ENCODE data around the gene CEP57. TPM values are rescaled to one million over a fixed set of nuclear protein-coding genes. Genes with fewer than 3 reads are reported as not detected.

The CEP57 gene
- polyA plus RNA-seq, 2 of the 4 experiments (the other 2 are of a cell fraction) = 19.9 to 47.3 TPM

DNA sequence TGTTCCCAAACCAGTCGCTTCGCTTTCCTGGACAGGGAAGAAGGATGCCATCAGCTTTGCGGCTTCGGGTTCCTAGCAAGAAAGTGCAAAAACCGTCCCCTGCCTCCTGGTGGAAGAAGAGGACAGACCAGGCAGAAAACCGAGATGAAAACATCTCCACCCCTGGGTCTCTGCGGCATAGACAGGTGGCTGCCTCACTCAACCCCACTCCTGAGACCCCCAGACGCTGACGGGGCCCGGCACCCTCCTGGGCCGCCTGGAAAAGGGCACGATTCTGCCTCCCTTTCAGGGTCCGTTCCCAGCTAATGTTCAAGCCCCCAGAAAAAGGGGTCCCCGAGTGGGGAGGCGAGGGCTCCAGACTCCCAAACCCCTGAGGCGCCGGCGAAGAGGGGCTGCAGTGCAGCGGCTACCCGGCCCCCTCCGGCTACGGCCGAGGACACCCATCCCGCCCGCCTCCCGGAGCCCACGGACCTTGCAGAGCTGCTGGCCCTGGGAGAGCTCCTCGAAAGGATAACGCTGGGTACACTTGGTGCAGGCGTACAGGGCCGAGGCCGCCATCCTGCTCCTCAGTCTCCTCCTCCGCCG lies 1.3 kb upstream of the CEP57 start:
- CTCF ChIA-PET = interaction anchor here (0.6 to 1.2 kb wide), 2 partner anchors 17 to 635 kb away, joined by 3 to 4 read pairs; no protein-coding TSS in a partner anchor
- Histone ChIP-seq H3K4me1 (peaks cover 15% of the 10 kb centered on the region; the same call in 2 of the 3 replicates), H3K4me3 (peak overlapping the region; percentile 88), H3K27ac (peak overlapping the region; percentile 93 to 98), H3K4me2 (peak overlapping the region; percentile 93), H3K9me3 (no peaks in the 10 kb centered on the region)
- TF ChIP-seq TFCP2L1 (CRISPR knock-in tag; IDR thresholded peaks at IDR 0.05) (0 out of 2 replicates have a peak, but pooled peaks have one; percentile 35), CBX8 (IDR thresholded peaks at IDR 0.05) (no peak), HOXB13 (CRISPR knock-in tag; IDR thresholded peaks at IDR 0.05; ENCODE audit: low read depth) (no peak), MAZ (IDR thresholded peaks at IDR 0.05; ENCODE audit: borderline replicate concordance, low read depth, low read length) (no peak), E2F6 (IDR thresholded peaks at IDR 0.05; ENCODE audit: borderline replicate concordance, low read depth) (no peak), RNF2 (IDR thresholded peaks at IDR 0.05; ENCODE audit: borderline replicate concordance, low read depth) (no peak), CHD2 (IDR thresholded peaks at IDR 0.05; ENCODE audit: low read length, partially characterized antibody) (no peak), EHMT2 (IDR thresholded peaks at IDR 0.05; ENCODE audit: low read depth) (no peak), ESRRA (IDR thresholded peaks at IDR 0.05; ENCODE audit: borderline replicate concordance, low read length) (no peak), GATA3 (IDR thresholded peaks at IDR 0.05; ENCODE audit: borderline replicate concordance) (no peak), PHF8 (IDR thresholded peaks at IDR 0.05; ENCODE audit: borderline replicate concordance, low read depth) (peak; percentile 19; the same call in 1 of the 2 replicates), POLR2A (IDR thresholded peaks at IDR 0.05; ENCODE audit: low read length) (no peak), ATOH8 (CRISPR knock-in tag; IDR thresholded peaks at IDR 0.05; ENCODE audit: low read depth) (no peak), FOSB (CRISPR knock-in tag; IDR thresholded peaks at IDR 0.05) (no peak), MAFK (IDR thresholded peaks at IDR 0.05; ENCODE audit: partially characterized antibody) (no peak), CBX2 (IDR thresholded peaks at IDR 0.05; ENCODE audit: borderline replicate concordance, low read depth) (no peak), HDAC2 (IDR thresholded peaks at IDR 0.05) (no peak), ZFP36 (IDR thresholded peaks at IDR 0.05; ENCODE audit: borderline replicate concordance, partially characterized antibody) (no peak), HEYL (CRISPR knock-in tag; IDR thresholded peaks at IDR 0.05) (no peak), NFE2L2 (conservative IDR thresholded peaks at IDR 0.05; ENCODE audit: low read length) (no peak)
- TF ChIP-seq, protein P1, sequence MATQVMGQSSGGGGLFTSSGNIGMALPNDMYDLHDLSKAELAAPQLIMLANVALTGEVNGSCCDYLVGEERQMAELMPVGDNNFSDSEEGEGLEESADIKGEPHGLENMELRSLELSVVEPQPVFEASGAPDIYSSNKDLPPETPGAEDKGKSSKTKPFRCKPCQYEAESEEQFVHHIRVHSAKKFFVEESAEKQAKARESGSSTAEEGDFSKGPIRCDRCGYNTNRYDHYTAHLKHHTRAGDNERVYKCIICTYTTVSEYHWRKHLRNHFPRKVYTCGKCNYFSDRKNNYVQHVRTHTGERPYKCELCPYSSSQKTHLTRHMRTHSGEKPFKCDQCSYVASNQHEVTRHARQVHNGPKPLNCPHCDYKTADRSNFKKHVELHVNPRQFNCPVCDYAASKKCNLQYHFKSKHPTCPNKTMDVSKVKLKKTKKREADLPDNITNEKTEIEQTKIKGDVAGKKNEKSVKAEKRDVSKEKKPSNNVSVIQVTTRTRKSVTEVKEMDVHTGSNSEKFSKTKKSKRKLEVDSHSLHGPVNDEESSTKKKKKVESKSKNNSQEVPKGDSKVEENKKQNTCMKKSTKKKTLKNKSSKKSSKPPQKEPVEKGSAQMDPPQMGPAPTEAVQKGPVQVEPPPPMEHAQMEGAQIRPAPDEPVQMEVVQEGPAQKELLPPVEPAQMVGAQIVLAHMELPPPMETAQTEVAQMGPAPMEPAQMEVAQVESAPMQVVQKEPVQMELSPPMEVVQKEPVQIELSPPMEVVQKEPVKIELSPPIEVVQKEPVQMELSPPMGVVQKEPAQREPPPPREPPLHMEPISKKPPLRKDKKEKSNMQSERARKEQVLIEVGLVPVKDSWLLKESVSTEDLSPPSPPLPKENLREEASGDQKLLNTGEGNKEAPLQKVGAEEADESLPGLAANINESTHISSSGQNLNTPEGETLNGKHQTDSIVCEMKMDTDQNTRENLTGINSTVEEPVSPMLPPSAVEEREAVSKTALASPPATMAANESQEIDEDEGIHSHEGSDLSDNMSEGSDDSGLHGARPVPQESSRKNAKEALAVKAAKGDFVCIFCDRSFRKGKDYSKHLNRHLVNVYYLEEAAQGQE (IDR thresholded peaks at IDR 0.05) = no peak
- TF ChIP-seq, protein P2, sequence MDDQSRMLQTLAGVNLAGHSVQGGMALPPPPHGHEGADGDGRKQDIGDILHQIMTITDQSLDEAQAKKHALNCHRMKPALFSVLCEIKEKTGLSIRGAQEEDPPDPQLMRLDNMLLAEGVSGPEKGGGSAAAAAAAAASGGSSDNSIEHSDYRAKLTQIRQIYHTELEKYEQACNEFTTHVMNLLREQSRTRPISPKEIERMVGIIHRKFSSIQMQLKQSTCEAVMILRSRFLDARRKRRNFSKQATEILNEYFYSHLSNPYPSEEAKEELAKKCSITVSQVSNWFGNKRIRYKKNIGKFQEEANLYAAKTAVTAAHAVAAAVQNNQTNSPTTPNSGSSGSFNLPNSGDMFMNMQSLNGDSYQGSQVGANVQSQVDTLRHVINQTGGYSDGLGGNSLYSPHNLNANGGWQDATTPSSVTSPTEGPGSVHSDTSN (IDR thresholded peaks at IDR 0.05) = 0 out of 2 replicates have a peak, but pooled peaks have one; percentile 23
- TF ChIP-seq, protein P3, sequence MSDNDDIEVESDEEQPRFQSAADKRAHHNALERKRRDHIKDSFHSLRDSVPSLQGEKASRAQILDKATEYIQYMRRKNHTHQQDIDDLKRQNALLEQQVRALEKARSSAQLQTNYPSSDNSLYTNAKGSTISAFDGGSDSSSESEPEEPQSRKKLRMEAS (IDR thresholded peaks at IDR 0.05) = no peak
- TF ChIP-seq, protein P4, sequence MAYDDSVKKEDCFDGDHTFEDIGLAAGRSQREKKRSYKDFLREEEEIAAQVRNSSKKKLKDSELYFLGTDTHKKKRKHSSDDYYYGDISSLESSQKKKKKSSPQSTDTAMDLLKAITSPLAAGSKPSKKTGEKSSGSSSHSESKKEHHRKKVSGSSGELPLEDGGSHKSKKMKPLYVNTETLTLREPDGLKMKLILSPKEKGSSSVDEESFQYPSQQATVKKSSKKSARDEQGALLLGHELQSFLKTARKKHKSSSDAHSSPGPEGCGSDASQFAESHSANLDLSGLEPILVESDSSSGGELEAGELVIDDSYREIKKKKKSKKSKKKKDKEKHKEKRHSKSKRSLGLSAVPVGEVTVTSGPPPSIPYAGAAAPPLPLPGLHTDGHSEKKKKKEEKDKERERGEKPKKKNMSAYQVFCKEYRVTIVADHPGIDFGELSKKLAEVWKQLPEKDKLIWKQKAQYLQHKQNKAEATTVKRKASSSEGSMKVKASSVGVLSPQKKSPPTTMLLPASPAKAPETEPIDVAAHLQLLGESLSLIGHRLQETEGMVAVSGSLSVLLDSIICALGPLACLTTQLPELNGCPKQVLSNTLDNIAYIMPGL (CRISPR knock-in tag; IDR thresholded peaks at IDR 0.05; ENCODE audit: borderline replicate concordance) = no peak
- TF ChIP-seq, protein P5, sequence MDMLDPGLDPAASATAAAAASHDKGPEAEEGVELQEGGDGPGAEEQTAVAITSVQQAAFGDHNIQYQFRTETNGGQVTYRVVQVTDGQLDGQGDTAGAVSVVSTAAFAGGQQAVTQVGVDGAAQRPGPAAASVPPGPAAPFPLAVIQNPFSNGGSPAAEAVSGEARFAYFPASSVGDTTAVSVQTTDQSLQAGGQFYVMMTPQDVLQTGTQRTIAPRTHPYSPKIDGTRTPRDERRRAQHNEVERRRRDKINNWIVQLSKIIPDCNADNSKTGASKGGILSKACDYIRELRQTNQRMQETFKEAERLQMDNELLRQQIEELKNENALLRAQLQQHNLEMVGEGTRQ (IDR thresholded peaks at IDR 0.05) = no peak
- POLR2A ChIA-PET = interaction anchor here (0.8 to 2.1 kb wide), 7 partner anchors 9 to 722 kb away, joined by 3 to 9 read pairs (median 6); partner anchors contain the start of genes CCDC82, JRKL, MAML2 and SRSF8
- WGBS (ENCODE audit: missing lambda C conversion rate) = 5% methylated on average over 9 of the region's 34 CpGs
- ATAC-seq = peak; percentile 7 to 17; a peak in 3 of 6 replicates
- peak; percentile 28 to 31 for DNase-seq (ENCODE audit: low read depth in 1 of 2, low spot score in 1 of 2)
- FAIRE-seq = no peak
